GM12873 (cell line): ENCODE data around the gene FAT3.

Experiments
- TF ChIP-seq, protein P1 (sequence below): IDR thresholded peaks from 2 replicates; pipeline ENCODE4 v1.5.1; 2012; ENCODE audit warnings: low read depth, mild to moderate bottlenecking, moderate library complexity, low read length, control low read depth; ENCODE audit not compliant: insufficient read depth; ENCODE audit errors: missing control alignments

The FAT3 gene

DNA sequence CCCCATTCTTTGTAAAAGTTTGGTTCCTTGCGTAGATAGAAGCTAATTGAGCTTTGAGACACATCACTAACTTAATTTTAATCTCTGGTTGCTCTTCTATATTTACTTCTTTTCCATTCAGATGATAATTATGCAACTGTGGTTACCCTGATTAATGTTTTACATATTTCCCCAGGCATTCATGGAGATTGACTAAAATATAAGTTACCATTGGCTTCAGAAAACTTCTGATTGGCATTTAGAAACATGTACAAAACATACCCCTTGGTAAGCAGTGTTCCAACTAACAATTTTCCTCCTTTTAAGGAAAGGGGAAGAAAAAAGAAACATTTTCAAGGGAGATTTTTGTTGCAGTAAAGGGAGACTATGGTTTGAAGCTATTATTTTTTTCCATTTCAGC is 43.9 kb downstream of the FAT3 start:
- TF ChIP-seq, protein P1, sequence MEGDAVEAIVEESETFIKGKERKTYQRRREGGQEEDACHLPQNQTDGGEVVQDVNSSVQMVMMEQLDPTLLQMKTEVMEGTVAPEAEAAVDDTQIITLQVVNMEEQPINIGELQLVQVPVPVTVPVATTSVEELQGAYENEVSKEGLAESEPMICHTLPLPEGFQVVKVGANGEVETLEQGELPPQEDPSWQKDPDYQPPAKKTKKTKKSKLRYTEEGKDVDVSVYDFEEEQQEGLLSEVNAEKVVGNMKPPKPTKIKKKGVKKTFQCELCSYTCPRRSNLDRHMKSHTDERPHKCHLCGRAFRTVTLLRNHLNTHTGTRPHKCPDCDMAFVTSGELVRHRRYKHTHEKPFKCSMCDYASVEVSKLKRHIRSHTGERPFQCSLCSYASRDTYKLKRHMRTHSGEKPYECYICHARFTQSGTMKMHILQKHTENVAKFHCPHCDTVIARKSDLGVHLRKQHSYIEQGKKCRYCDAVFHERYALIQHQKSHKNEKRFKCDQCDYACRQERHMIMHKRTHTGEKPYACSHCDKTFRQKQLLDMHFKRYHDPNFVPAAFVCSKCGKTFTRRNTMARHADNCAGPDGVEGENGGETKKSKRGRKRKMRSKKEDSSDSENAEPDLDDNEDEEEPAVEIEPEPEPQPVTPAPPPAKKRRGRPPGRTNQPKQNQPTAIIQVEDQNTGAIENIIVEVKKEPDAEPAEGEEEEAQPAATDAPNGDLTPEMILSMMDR, result no peak

- TF ChIP-seq, protein P1, result no peak
Observed at GRCh38 chr11:92269021-92269420, 44.4 kb downstream of the FAT3 start.

GRCh38 chr11:92269841-92270240 is 45.2 kb downstream of the FAT3 start:
- TF ChIP-seq, protein P1, result no peak

DNA sequence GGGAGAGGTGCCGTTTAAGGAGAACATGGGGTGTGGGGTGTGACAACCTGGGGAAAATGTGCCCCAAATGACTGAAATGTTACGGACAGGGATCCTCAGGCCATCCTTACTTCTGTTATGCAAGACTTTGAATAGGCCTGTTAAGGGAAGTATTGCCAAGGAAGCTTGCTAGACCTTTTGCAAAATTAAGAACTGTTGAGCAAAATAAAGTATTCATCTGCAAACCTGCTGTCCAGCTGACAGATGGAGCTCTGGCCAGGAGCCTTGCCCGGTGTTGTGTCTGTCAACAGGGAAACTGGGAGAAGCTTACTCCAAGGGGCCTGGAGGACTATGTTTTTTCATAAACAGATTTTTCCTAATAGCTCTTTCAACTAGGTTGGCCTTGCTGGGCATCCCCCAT is 48.0 kb downstream of the FAT3 start:
- TF ChIP-seq, protein P1, result no peak
